GM15510 (cell line): ENCODE measurements around the gene CELSR2.

ENCODE experiments used
- POLR2A ChIP-seq: IDR thresholded peaks from 3 replicates; pipeline ENCODE4 v1.6.1; 2011; ENCODE audit warnings: borderline replicate concordance; ENCODE audit not compliant: insufficient read length; ENCODE audit errors: extremely low read depth

CELSR2 gene

GRCh38 chr1:109252893-109253802 is 3.8 kb downstream of the CELSR2 start:
- TF ChIP-seq POLR2A = no peak

GRCh38 chr1:109253803-109254620 is 4.7 kb downstream of the CELSR2 start:
- no peak for TF ChIP-seq POLR2A

GRCh38 chr1:109254621-109255096 is 5.3 kb downstream of the CELSR2 start:
- no peak for TF ChIP-seq POLR2A

DNA sequence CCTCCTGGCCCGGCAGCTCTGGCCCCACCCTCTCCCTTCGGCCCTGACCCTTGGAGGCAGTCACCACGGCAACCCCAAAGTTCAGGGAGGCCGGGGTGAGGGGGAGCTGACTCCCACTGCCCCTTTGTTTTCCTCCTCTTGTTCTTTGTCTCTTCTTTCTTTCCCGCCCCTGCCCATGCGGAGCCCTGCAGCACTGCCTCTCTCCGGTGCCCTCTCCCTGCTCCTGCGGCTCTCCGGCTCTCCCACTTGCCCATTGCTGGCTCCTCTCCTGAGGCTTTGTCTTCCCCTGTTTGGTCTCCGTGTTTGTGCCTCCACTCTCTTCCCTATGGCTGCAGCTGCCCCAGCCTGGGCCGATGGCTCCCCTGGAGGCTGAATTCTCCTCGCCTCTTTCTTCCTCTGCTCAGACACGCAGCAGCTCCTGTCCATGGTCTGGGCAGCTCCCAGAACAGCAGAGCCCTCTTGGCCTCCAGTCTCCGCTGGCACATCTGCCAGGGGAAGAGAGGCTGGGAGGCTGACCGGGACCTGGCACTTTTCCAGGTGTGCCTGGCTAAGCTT is 5.8 kb downstream of the CELSR2 start:
- no peak for TF ChIP-seq POLR2A

- TF ChIP-seq POLR2A = no peak
These were observed 6.3 kb downstream of the CELSR2 start for GRCh38 chr1:109255678-109256077.

DNA sequence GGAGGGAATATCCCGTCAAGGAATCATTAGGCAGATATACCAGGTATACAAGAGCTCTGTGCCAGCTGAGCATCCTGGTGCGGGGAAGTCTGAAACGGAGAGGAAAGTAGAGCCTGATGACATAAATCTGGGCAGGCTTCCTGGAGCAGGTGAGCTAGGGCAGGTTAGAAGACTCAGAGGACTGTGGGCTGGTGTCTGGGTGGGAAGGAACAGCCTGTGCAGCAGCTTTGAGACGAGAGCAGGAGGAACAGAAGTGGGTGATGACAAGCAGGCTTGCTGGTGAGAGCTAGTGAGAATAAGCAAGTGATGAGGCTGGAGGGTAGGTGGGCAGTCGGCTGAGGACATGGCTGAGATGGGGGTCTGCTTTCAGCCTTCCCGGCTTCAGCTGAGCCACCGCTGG is 6.7 kb downstream of the CELSR2 start:
- no peak for TF ChIP-seq POLR2A

GRCh38 chr1:109256971-109257681 is 7.8 kb downstream of the CELSR2 start:
- TF ChIP-seq POLR2A = no peak

DNA sequence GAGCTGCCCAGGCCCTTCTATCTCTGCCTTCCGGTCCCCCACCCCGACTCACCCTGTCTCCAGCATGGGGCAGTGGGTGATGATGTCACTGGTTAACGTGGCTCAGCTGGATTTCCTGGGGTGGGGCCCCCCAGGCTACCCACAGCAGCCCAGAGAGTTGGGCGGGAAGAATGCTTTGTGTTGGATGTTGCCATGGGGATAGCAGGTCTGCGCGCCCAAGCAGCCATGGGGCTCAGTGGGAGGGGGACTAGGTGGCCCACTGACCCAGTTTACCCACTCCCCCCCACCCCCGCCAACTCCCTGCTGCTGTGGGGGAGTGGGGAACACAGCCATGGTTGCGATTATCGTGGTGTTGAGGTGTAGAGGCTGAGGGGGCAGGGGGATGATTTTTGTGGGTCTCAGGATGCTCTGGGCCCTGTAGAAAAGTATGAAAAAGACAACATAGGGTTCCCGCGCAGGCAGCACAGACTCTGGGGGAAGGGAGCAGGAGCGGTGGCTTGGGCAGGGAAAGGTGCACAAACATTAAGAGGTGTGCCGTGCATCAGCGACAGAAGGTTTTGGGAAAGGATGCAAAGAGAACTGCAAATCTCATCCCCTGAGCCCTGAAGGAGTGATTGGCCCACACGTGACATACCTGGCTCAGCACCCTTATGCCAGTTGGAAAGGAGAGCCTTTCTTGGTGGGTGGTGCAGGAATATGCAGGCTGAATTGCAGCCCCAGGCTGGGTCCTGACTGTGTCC is 8.5 kb downstream of the CELSR2 start:
- no peak for TF ChIP-seq POLR2A

DNA sequence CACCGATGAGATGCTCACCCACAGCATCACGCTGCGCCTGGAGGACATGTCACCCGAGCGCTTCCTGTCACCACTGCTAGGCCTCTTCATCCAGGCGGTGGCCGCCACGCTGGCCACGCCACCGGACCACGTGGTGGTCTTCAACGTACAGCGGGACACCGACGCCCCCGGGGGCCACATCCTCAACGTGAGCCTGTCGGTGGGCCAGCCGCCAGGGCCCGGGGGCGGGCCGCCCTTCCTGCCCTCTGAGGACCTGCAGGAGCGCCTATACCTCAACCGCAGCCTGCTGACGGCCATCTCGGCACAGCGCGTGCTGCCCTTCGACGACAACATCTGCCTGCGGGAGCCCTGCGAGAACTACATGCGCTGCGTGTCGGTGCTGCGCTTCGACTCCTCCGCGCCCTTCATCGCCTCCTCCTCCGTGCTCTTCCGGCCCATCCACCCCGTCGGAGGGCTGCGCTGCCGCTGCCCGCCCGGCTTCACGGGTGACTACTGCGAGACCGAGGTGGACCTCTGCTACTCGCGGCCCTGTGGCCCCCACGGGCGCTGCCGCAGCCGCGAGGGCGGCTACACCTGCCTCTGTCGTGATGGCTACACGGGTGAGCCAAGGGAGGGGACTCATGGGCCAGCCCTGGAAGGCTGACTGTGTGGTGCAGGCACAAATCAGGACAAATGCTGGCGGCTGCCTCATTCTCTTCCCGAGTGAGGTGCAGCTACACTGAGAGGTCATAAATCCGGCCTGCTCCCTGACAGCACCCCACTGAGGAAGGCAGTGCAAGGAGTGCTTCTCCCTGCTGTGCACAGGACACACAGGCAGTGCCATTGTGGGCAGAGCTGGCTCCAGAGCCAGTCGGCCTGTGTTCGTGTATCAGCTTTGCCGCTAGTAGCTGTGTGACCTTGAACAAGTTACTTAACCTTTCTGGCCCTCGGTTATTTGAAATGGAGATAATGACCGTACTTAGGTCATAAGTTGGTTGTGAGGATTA is 9.4 kb downstream of the CELSR2 start:
- no peak for TF ChIP-seq POLR2A

GRCh38 chr1:109259674-109260557 is 10.6 kb downstream of the CELSR2 start:
- TF ChIP-seq POLR2A = no peak

GRCh38 chr1:109261006-109261405 is 11.7 kb downstream of the CELSR2 start:
- TF ChIP-seq POLR2A = no peak

DNA sequence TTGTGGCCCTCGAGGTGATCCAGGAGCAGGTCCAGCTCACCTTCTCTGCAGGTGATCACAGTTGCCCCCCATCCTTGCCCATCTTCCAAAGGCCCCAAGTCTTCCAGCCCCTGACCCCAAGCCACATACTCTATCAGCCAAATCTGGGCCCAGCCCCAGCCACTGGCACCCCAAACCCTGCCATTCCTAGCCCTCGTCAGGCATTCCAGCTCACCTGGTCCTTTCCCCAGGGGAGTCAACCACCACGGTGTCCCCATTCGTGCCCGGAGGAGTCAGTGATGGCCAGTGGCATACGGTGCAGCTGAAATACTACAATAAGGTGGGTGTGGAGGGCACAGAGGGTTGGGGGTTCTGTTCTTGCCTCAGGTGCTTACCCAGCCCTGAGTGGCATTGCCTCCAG is 12.2 kb downstream of the CELSR2 start:
- TF ChIP-seq POLR2A = no peak

- TF ChIP-seq POLR2A = no peak
These were observed 13.1 kb downstream of the CELSR2 start for GRCh38 chr1:109262231-109263055.
